ENCODE measurements around the gene CRIP2. TPM values are rescaled to one million over a fixed set of nuclear protein-coding genes. Genes with fewer than 3 reads are reported as not detected.

Gene CRIP2
- total and polyA plus RNA-seq, 4 donors: 4.3 to 40.0 (median 20.7) TPM

- no peak overlapping the region for H3K4me3 ChIP-seq (ENCODE audit: low read depth in 1 of 3, low read length in 3 of 3)
- TF ChIP-seq EGR1 (IDR thresholded peaks at IDR 0.05; ENCODE audit: low read depth in 2 of 2): no peak
- no peak for TF ChIP-seq ATF3 (IDR thresholded peaks at IDR 0.05)
- TF ChIP-seq SP1 (IDR thresholded peaks at IDR 0.05): no peak
- TF ChIP-seq TAF1 (conservative IDR thresholded peaks at IDR 0.05): no peak
- no peak for TF ChIP-seq MAX (IDR thresholded peaks at IDR 0.05)
- TF ChIP-seq RXRA (IDR thresholded peaks at IDR 0.05): no peak
- TF ChIP-seq HNF4A (conservative IDR thresholded peaks at IDR 0.05): no peak
- TF ChIP-seq GABPA (IDR thresholded peaks at IDR 0.05 in 1 of 2, conservative IDR thresholded peaks at IDR 0.05 in 1 of 2): no peak
- TF ChIP-seq, protein P1, sequence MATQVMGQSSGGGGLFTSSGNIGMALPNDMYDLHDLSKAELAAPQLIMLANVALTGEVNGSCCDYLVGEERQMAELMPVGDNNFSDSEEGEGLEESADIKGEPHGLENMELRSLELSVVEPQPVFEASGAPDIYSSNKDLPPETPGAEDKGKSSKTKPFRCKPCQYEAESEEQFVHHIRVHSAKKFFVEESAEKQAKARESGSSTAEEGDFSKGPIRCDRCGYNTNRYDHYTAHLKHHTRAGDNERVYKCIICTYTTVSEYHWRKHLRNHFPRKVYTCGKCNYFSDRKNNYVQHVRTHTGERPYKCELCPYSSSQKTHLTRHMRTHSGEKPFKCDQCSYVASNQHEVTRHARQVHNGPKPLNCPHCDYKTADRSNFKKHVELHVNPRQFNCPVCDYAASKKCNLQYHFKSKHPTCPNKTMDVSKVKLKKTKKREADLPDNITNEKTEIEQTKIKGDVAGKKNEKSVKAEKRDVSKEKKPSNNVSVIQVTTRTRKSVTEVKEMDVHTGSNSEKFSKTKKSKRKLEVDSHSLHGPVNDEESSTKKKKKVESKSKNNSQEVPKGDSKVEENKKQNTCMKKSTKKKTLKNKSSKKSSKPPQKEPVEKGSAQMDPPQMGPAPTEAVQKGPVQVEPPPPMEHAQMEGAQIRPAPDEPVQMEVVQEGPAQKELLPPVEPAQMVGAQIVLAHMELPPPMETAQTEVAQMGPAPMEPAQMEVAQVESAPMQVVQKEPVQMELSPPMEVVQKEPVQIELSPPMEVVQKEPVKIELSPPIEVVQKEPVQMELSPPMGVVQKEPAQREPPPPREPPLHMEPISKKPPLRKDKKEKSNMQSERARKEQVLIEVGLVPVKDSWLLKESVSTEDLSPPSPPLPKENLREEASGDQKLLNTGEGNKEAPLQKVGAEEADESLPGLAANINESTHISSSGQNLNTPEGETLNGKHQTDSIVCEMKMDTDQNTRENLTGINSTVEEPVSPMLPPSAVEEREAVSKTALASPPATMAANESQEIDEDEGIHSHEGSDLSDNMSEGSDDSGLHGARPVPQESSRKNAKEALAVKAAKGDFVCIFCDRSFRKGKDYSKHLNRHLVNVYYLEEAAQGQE (IDR thresholded peaks at IDR 0.05): no peak
- TF ChIP-seq JUND (IDR thresholded peaks at IDR 0.05): no peak
- TF ChIP-seq, protein P2, sequence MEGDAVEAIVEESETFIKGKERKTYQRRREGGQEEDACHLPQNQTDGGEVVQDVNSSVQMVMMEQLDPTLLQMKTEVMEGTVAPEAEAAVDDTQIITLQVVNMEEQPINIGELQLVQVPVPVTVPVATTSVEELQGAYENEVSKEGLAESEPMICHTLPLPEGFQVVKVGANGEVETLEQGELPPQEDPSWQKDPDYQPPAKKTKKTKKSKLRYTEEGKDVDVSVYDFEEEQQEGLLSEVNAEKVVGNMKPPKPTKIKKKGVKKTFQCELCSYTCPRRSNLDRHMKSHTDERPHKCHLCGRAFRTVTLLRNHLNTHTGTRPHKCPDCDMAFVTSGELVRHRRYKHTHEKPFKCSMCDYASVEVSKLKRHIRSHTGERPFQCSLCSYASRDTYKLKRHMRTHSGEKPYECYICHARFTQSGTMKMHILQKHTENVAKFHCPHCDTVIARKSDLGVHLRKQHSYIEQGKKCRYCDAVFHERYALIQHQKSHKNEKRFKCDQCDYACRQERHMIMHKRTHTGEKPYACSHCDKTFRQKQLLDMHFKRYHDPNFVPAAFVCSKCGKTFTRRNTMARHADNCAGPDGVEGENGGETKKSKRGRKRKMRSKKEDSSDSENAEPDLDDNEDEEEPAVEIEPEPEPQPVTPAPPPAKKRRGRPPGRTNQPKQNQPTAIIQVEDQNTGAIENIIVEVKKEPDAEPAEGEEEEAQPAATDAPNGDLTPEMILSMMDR (IDR thresholded peaks at IDR 0.05; ENCODE audit: low read depth, low read length, missing input control): no peak
- no peak for TF ChIP-seq HNF4G (IDR thresholded peaks at IDR 0.05)
- no peak for TF ChIP-seq RAD21 (IDR thresholded peaks at IDR 0.05)
- TF ChIP-seq YY1 (IDR thresholded peaks at IDR 0.05): no peak
- H3K27me3 ChIP-seq (ENCODE audit: control insufficient read depth in 4 of 4, insufficient read depth in 4 of 4, low read length in 3 of 4): no peaks in the 10 kb centered on the region
- H3K4me1 ChIP-seq (ENCODE audit: control insufficient read depth in 4 of 4, insufficient read depth in 4 of 4, low read length in 3 of 4): no peaks in the 10 kb centered on the region
- no peak overlapping the region for H3K9ac ChIP-seq (ENCODE audit: low read depth in 1 of 2, low read length in 2 of 2)
- WGBS: 96% methylated on average over 17 of the region's 17 CpGs
- no peak overlapping the region for H3K27ac ChIP-seq (ENCODE audit: low read depth in 1 of 2, low read length in 2 of 2)
- peaks cover 8 to 59% (median 28%) of the 10 kb centered on the region in 4 donors for H3K36me3 ChIP-seq (ENCODE audit: control insufficient read depth in 4 of 4, insufficient read depth in 3 of 4, low read depth in 1 of 4, low read length in 3 of 4)
- no peak for DNase-seq (ENCODE audit: low spot score)
- H3K9me3 ChIP-seq (ENCODE audit: control insufficient read depth in 4 of 4, low read length in 3 of 4): no peaks in the 10 kb centered on the region
Observed at GRCh38 chr14:105460616-105461015, 14.0 kb upstream of the CRIP2 start.

DNA sequence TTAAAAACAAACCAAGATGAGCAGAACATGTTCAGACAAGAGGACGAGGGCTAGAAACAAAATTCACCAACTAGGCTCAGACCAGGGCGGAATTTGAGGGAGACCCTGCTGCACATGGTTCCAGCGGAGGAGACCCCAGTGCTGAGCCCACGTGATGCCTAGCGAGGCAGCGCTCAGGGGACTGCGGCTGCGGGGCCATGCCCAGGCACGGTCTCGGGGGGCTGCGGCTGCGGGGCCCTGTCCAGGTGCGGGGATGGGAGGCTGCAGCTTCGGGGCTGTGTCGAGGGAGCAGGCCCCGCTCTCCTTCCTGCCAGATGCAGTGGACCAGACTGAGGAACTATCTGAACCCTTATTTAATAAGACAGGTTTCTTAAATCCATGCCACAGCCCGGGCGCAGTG, 12.7 kb upstream of the CRIP2 start:
- Histone ChIP-seq H3K4me3 (ENCODE audit: low read depth in 1 of 3, low read length in 3 of 3) (no peak overlapping the region), H3K27ac (ENCODE audit: low read depth in 1 of 2, low read length in 2 of 2) (no peak overlapping the region), H3K9me3 (ENCODE audit: control insufficient read depth in 4 of 4, low read length in 3 of 4) (no peaks in the 10 kb centered on the region), H3K4me1 (ENCODE audit: control insufficient read depth in 4 of 4, insufficient read depth in 4 of 4, low read length in 3 of 4) (no peaks in the 10 kb centered on the region), H3K9ac (ENCODE audit: low read depth in 1 of 2, low read length in 2 of 2) (no peak overlapping the region), H3K36me3 (ENCODE audit: control insufficient read depth in 4 of 4, insufficient read depth in 3 of 4, low read depth in 1 of 4, low read length in 3 of 4) (peaks cover 8 to 53% (median 28%) of the 10 kb centered on the region in 4 donors), H3K27me3 (ENCODE audit: control insufficient read depth in 4 of 4, insufficient read depth in 4 of 4, low read length in 3 of 4) (no peaks in the 10 kb centered on the region)
- 97% methylated on average over 18 of the region's 18 CpGs for WGBS
- TF ChIP-seq ATF3 (IDR thresholded peaks at IDR 0.05): no peak
- TF ChIP-seq NR2F2 (IDR thresholded peaks at IDR 0.05): no peak
- TF ChIP-seq SP1 (IDR thresholded peaks at IDR 0.05): no peak
- DNase-seq (ENCODE audit: low spot score): no peak

Measured in liver (tissue), 9 donors.